ENCODE data around the gene CDH24. TPM values are rescaled to one million over a fixed set of nuclear protein-coding genes. Genes with fewer than 3 reads are reported as not detected.

CDH24 gene
- total and polyA plus RNA-seq, 2 of the 13 experiments (the other 11 are each of a cell fraction or from before 2014, with no cell fraction given) = 0.69 to 0.99 TPM

GRCh38 chr14:23066855-23067744, 9.8 kb upstream of the CDH24 start (continued):
- TF ChIP-seq ZBTB40 (IDR thresholded peaks at IDR 0.05) (no peak), ZBTB40 (CRISPR knock-in tag; IDR thresholded peaks at IDR 0.05) (no peak), ZBTB34 (CRISPR knock-in tag; IDR thresholded peaks at IDR 0.05) (no peak), AKAP8 (CRISPR knock-in tag; IDR thresholded peaks at IDR 0.05) (no peak), EEA1 (CRISPR knock-in tag; IDR thresholded peaks at IDR 0.05; ENCODE audit: borderline replicate concordance) (0 out of 2 replicates have a peak, but pooled peaks have one; percentile 39), EED (CRISPR knock-in tag; IDR thresholded peaks at IDR 0.05) (no peak), MLXIP (CRISPR knock-in tag; IDR thresholded peaks at IDR 0.05; ENCODE audit: borderline replicate concordance) (no peak), TIGD3 (CRISPR knock-in tag; IDR thresholded peaks at IDR 0.05; ENCODE audit: borderline replicate concordance) (no peak), PRPF4 (IDR thresholded peaks at IDR 0.05; ENCODE audit: low read depth, low read length, poor library complexity, severe bottlenecking) (peak; percentile 19), MBD4 (IDR thresholded peaks at IDR 0.05; ENCODE audit: borderline replicate concordance, low read length) (no peak), ZNF263 (CRISPR knock-in tag; IDR thresholded peaks at IDR 0.05) (no peak)
